Measurements from ENCODE around the gene APBA1.

DNA sequence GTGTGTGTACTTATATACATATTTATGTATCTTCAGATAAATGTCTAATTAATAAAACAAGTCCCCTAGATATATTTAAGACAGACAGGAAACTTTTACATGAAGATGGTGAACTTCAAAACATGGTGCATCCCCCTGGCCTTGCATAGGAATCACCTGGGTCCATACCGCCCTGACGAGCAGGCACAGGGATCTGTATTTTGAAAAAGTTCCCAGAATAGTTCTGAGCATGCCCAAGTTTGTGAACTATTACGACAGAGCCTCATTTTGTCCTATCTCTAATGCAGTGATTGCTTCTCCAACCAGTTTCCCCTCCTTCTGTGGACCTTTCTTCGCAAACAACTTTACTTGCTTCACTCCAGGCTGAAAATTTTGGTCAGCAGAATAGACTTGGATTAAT is 98.1 kb downstream of the APBA1 start:
- TF ChIP-seq TAF1 (IDR thresholded peaks at IDR 0.05; ENCODE audit: borderline replicate concordance, insufficient read depth, low read length): no peak
- no peak for TF ChIP-seq SIN3A (IDR thresholded peaks at IDR 0.05; ENCODE audit: borderline replicate concordance, insufficient read depth, low read length)
- TF ChIP-seq POLR2AphosphoS5 (IDR thresholded peaks at IDR 0.05; ENCODE audit: low read depth, low read length): no peak
- TF ChIP-seq, protein P1, sequence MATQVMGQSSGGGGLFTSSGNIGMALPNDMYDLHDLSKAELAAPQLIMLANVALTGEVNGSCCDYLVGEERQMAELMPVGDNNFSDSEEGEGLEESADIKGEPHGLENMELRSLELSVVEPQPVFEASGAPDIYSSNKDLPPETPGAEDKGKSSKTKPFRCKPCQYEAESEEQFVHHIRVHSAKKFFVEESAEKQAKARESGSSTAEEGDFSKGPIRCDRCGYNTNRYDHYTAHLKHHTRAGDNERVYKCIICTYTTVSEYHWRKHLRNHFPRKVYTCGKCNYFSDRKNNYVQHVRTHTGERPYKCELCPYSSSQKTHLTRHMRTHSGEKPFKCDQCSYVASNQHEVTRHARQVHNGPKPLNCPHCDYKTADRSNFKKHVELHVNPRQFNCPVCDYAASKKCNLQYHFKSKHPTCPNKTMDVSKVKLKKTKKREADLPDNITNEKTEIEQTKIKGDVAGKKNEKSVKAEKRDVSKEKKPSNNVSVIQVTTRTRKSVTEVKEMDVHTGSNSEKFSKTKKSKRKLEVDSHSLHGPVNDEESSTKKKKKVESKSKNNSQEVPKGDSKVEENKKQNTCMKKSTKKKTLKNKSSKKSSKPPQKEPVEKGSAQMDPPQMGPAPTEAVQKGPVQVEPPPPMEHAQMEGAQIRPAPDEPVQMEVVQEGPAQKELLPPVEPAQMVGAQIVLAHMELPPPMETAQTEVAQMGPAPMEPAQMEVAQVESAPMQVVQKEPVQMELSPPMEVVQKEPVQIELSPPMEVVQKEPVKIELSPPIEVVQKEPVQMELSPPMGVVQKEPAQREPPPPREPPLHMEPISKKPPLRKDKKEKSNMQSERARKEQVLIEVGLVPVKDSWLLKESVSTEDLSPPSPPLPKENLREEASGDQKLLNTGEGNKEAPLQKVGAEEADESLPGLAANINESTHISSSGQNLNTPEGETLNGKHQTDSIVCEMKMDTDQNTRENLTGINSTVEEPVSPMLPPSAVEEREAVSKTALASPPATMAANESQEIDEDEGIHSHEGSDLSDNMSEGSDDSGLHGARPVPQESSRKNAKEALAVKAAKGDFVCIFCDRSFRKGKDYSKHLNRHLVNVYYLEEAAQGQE (IDR thresholded peaks at IDR 0.05; ENCODE audit: insufficient read depth in 1 of 2, low read depth in 2 of 2, low read length in 2 of 2): no peak

Data from PFSK-1 (cell line).